Femur (tissue), 1 donor: ENCODE measurements around the gene HPDL.

Experiments used
- DNase-seq: peaks from one replicate; pipeline ENCODE4 v3.0.0-alpha.2; 2017

Gene HPDL

DNA sequence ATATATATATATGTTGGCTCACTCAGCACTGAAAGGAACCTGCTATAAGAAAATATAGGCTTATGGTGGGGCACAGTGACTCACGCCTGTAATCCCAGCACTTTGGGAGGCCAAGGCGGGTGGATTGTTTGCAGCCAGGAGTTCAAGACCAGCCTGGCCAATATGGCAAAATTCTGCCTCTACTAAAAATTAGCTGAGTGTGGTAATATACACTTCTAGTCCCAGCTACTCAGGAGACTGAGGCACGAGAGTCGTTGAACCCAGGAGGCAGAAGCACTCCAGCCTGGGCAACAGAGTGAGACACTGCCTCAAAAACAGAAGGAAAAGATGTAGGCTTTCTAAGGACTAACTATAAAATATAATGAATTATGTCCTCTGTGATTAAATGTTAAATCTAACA is 28.1 kb downstream of the HPDL start:
- no peak for DNase-seq

DNA sequence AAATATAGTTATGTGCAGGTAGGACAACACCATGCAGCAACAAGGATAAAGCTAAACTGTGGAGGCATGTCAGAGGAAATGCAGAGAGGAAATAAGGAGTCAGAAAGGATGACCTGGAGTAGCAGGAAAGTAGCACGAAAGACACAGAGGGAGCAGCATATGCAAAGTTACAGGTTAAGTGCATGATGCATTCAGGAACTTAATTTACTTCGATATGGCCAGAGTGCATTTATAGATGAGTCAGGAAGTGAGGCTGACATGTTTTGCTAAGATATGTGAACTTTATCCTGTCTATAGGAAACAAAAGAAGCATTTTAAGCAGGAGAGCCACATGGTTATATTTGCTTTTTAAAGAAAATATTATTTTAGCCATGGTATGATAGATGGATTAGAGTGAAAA is 29.0 kb downstream of the HPDL start:
- DNase-seq, result no peak

DNA sequence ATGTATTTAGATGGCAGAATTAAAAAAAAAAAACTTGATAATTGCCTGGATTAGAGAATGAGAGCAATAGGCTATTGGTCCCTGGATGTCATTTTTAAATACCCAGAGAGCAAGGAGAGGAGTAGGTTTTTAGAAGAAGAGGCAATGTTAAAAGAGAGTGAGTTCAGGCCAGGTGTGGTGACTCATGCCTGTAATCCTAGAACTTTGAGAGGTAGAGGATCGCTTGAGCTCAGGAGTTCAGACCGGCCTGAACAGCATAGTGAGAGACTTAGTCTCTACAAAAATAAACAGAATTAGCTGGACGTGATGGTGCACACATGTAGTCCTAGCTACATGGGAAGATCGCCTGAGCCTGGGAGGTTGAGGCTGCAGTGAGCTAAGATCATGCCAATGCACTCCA is 29.5 kb downstream of the HPDL start:
- no peak for DNase-seq

DNA sequence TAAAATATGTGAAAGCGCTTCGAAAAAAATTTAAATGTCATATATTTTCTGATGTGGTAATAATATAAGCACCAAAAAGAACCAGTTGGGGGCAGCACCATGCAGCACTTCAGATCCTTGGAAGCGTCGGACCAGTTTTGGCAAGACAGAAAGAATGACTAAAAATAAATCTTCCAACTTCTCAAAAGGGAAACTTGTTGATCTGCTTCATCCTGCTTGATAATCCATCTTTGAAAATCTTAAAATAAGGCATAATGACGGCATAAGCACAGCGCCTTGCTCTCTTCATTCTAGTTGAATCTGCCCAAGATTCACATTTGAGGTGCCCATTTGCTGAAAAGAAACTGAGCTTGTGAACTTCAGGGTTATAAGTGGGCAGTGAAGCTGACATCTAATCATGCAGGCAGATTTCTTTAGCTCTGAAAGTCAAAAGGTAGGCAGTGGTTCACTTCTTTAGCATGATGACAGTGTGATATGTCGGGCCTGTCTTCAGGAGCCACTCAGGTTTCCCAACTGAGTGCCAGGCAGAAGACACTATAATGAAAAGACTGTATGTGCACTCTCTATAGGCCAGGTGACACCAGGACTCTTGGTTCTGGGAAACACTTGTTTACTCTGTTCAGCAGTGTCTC is 33.3 kb downstream of the HPDL start:
- peak; percentile 84 for DNase-seq

DNA sequence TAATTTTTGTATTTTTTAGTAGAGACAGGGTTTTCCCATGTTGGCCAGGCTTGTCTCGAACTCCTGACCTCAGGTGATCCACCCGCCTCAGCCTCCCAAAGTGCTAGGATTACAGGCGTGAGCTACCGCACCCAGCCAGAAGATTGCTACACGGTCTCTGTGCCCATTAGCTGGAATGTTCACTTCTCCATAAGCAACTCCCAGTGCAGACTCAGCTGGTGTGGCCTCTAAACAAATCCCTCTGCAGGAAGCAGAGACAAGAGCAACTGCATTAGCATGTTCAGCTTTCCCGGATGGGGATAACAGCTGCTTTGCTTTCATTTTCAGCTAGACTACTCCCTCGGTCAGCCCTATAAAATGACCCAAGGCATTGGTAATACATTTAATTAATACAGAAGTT is 34.3 kb downstream of the HPDL start:
- DNase-seq, result peak; percentile 56

DNA sequence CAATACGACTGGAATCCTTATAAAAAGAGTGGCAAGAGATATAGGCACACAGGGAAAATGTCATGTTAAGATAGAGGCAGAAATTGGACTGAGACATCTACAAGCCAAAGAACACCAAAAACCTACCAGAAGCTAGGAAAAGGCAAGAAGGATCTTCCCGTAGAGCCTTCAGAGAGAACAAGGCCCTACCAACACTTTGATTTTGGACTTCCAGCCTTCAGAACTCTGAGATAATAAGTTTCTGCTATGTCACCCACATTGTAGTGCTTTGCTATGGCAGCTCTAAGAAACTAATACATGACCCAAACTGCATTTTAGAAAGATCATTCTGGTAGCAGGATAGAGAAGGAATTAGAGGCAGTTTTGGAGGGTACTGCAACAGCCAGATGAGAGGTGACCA is 37.6 kb downstream of the HPDL start:
- DNase-seq, result no peak

DNA sequence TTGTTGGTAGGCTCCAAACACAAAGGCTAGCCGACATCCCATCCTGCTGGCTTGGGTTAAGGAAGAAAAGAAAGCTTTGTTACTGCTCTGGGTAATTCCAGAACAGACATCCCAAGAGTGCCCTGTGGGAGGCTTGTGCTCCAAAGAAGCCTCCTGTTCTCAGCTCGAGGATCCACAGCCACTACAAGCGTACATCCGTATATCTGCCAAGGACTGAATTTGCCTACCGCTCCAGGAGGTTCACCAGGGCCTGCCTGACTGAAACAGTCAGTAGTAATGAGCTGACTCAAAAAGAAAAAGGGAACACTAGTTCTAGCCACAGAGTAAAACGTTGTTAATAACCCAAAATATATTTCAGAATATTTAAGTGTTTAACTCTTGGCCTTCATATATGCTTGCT is 38.4 kb downstream of the HPDL start:
- DNase-seq, result no peak

DNA sequence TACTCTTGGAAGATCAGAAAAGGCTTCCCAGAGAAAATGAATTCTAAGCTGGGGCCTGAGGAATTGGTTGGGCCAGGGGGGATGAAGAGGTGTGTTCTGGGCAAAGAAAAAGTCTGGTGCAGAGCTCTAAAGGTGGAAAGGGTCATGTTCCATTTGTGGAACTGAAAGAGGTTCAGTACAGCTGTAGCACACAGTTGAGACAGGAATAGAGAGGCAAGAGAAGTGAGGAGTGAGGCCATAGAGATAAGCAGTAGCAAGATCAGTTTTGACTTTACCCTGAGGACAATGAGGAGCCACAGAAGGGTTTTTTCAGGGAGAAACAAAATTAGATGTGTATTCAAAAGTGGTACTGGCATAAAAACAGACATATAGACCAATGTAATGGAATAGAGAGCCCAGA is 43.9 kb downstream of the HPDL start:
- no peak for DNase-seq

DNA sequence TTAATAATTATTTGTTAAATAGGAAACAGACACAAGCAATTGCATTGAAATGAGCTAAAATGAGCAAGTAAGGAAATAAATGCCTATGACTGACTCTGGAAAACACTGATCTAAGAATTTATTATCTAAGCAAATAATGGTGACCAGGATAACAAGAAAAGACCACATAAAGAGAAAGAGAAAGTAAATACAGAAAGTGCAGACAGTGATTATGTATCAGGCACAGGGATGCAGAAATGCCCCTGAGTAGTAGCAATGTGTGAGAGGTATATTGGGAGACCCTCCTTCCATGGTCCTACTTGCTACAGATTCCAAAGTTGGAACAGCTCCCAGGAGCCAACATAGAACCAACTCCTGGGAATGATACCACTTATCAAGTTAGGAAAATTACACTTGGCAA is 46.9 kb downstream of the HPDL start:
- no peak for DNase-seq

DNA sequence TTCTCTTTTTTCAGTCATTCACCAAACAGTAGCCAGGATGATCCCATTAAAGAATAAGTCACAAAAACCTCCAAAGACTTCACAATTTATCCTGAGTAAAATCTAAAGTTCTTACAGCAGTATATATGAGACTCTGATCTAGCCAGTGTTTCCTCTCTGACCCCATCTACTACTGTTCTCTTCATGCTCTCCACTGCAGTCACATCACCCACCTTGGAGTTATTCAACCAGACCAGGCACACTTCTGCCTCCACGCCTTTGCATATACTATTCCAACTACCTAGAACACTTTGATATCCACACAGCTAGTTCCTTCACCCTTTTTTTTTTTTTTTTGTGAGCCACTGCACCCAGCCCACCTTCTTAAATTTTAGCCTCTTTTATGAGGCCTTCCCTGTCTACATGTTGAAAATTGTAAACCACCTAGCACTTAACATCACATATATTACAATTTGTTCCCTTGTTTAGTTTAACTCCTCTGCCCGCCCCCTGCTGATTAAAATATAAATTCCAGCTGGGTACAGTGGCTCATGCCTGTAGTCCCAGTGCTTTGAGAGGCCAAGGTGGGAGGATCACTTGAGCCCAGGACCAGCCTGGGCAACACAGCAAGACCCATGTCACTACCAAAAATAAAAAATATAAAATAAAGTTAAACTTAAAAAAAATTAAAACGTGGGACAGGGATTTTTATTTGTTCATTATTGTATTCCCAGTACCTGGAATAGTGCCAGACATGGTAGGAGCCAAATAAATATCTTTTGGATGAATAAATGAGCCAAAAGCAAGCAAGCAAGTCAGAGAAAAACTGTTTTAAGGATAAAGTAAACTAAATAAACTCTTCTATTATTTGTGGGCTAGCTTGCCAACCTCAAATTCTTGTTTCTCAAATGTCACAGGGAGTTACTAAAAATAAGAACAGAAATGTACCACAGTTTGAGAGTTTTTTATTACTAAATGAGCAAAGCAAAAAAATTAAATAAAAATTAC is 48.7 kb downstream of the HPDL start:
- no peak for DNase-seq

DNA sequence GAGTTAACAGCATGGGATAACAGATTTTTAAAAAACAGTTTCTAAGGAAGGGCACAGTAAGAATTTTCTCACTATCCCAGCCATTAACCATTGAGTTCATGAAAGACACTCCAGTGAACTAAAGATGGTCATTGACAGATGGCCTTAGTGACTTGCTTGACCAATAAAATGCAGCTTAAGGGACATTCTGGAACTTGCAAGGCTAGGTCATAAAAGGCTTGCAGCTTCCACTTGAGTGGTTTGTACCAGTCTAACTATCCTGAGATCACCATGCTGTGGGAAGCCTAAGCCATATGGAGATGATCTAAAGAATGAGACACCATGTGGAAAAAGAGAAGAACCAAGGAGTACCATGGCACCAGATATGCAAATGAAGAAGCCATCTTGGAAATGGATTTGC is 51.5 kb downstream of the HPDL start:
- no peak for DNase-seq
